Right atrium auricular region (tissue), 2 donors: Measurements from ENCODE around the gene MOGAT1. TPM values are rescaled to one million over a fixed set of nuclear protein-coding genes. Genes with fewer than 3 reads are reported as not detected.
"Not testable (repeated sequence)": the region's sequence is repeated elsewhere in the genome, so short reads cannot be mapped to it uniquely, and the experiment has no call there.

Experiments
- DNase-seq: peaks from one replicate; pipeline ENCODE4 v3.0.0-alpha.2; 2019; ENCODE audit warnings: low spot score
- H3K27ac ChIP-seq, 2 donors: fragments of 200-600 bp; sonication (generic); 1 replicate in 1 of 2; 2 replicates in 1 of 2; pipeline ENCODE4 v1.5.1; 2016 to 2019
- H3K27me3 ChIP-seq, 2 donors: fragments of 200-600 bp; sonication (generic); one replicate each; pipeline versions ENCODE4 v1.5.1 to v1.6.0; 2017 to 2019
- H3K36me3 ChIP-seq: fragments of 200-600 bp; sonication (generic); one replicate; pipeline ENCODE4 v1.5.1; 2016
- H3K4me1 ChIP-seq, 2 donors: fragments of 200-600 bp; sonication (generic); one replicate each; pipeline versions ENCODE4 v1.5.1 to v1.6.0; 2017 to 2019
- H3K4me3 ChIP-seq, 2 donors: fragments of 200-600 bp; sonication (generic); 1 replicate in 1 of 2; 2 replicates in 1 of 2; pipeline ENCODE4 v1.5.1; 2017 to 2019; ENCODE audit warnings: mild to moderate bottlenecking in 1 of 2, moderate library complexity in 1 of 2
- H3K9me3 ChIP-seq, 2 donors: fragments of 200-600 bp; sonication (generic); one replicate each; pipeline ENCODE4 v1.5.1; 2019
- total RNA-seq, 2 donors: library from RNA; depleted of rRNA; stranded (reverse); fragments of >200 nt; gene quantifications; one replicate each; pipeline ENCODE4 v1.1.0, GENCODE V29; 2016
- TF ChIP-seq, protein P1 (sequence below), 2 donors: fragments of 200-600 bp; sonication (generic); IDR thresholded peaks; one replicate each; pipeline ENCODE4 v1.5.1; 2019; ENCODE audit warnings: antibody characterized with exemption in 2 of 2

Gene MOGAT1
- total RNA-seq, 2 donors from 2014 or later: not detected

DNA sequence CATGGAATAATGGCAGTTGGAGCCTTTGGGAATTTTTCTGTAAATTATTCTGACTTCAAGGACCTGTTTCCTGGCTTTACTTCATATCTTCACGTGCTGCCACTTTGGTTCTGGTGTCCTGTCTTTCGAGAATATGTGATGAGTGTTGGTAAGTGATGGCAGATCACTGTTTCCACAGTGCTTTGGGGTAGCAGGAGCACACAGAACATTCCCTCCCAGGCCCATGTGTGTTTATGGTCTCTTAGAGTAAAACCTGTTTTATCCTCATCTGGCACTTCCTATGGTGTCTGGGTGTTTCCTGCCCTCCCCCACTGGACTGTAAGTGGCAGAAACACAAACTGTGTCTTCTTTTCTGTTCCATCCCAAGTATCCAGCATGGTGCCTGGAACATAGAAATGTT, 17.9 kb downstream of the MOGAT1 start:
- DNase-seq: no peak
- Histone ChIP-seq H3K27ac (no peak overlapping the region), H3K4me1 (no peaks in the 10 kb centered on the region), H3K27me3 (no peaks in the 10 kb centered on the region), H3K36me3 (no peaks in the 10 kb centered on the region), H3K4me3 (no peak overlapping the region), H3K9me3 (no peaks in the 10 kb centered on the region)
- TF ChIP-seq, protein P1, sequence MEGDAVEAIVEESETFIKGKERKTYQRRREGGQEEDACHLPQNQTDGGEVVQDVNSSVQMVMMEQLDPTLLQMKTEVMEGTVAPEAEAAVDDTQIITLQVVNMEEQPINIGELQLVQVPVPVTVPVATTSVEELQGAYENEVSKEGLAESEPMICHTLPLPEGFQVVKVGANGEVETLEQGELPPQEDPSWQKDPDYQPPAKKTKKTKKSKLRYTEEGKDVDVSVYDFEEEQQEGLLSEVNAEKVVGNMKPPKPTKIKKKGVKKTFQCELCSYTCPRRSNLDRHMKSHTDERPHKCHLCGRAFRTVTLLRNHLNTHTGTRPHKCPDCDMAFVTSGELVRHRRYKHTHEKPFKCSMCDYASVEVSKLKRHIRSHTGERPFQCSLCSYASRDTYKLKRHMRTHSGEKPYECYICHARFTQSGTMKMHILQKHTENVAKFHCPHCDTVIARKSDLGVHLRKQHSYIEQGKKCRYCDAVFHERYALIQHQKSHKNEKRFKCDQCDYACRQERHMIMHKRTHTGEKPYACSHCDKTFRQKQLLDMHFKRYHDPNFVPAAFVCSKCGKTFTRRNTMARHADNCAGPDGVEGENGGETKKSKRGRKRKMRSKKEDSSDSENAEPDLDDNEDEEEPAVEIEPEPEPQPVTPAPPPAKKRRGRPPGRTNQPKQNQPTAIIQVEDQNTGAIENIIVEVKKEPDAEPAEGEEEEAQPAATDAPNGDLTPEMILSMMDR (IDR thresholded peaks at IDR 0.05): no peak

DNA sequence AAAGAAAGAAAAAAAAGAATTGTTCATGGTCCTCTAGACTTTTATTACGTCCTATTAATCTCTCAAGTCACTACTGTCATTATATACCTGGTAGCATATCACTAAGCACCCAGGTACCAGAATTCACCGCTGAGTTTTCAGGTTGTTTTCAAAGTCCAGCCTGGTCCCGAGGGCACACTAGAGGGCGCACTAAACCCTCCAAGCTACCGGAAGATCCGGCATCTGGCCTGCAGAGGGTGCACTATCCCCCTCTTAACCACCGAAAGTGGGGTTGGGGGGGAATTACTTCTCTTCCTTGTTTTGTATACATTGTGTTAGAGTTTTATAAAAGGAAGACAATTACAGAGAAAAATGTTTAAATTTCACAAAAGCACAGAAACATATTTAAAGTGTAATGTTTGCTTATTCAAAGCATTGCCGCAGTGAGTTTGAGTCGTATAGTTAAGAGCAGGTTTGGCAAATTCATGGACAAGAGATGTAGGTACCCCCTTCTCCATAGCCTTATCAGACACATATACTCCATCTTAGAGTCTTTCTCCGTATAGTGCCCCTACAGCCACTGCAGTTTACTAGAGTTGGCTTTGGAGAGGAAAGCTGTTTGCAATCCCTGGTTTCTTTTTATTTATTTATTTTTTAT, 19.2 kb downstream of the MOGAT1 start:
- H3K27me3 ChIP-seq: no peaks in the 10 kb centered on the region
- no peaks in the 10 kb centered on the region for H3K36me3 ChIP-seq
- no peaks in the 10 kb centered on the region for H3K4me1 ChIP-seq
- no peak for DNase-seq
- TF ChIP-seq, protein P1 (IDR thresholded peaks at IDR 0.05): peak; percentile 93 to 94
- H3K9me3 ChIP-seq: no peaks in the 10 kb centered on the region
- no peak overlapping the region for H3K27ac ChIP-seq
- H3K4me3 ChIP-seq: no peak overlapping the region

- H3K4me3 ChIP-seq, DNase-seq, H3K36me3 ChIP-seq, H3K27ac ChIP-seq, H3K4me1 ChIP-seq, H3K27me3 ChIP-seq, H3K9me3 ChIP-seq: not testable (repeated sequence)
Measured at GRCh38 chr2:222693413-222693812, 22.0 kb downstream of the MOGAT1 start.

DNA sequence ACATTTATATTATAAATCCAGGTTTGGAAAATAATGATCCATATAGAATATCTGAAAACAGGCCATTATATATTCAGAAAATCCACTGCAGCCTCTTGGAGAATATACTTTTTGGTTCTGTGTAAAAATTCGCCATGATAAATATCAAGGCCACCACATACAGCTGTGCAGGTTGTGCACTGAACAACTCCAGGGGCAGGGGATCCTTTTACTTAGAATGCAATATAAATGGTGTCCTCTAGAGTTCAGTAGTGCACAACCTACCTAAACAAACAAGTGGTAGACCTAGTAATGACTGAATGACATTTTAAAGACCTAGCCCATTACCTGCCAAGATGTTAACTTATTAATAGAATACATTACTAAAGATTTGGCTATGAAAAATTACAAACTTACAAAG, 22.4 kb downstream of the MOGAT1 start:
- H3K9me3 ChIP-seq: no peaks in the 10 kb centered on the region
- no peaks in the 10 kb centered on the region for H3K4me1 ChIP-seq
- no peak for DNase-seq
- TF ChIP-seq, protein P1 (IDR thresholded peaks at IDR 0.05): no peak
- no peaks in the 10 kb centered on the region for H3K27me3 ChIP-seq
- no peak overlapping the region for H3K4me3 ChIP-seq
- no peak overlapping the region for H3K27ac ChIP-seq
- no peaks in the 10 kb centered on the region for H3K36me3 ChIP-seq

- Histone ChIP-seq H3K9me3 (no peaks in the 10 kb centered on the region), H3K36me3 (no peaks in the 10 kb centered on the region), H3K27ac (no peak overlapping the region), H3K4me1 (no peaks in the 10 kb centered on the region), H3K27me3 (no peaks in the 10 kb centered on the region), H3K4me3 (no peak overlapping the region)
- DNase-seq: no peak
- TF ChIP-seq, protein P1 (IDR thresholded peaks at IDR 0.05): no peak
Measured at GRCh38 chr2:222698276-222698675, 26.8 kb downstream of the MOGAT1 start.

DNA sequence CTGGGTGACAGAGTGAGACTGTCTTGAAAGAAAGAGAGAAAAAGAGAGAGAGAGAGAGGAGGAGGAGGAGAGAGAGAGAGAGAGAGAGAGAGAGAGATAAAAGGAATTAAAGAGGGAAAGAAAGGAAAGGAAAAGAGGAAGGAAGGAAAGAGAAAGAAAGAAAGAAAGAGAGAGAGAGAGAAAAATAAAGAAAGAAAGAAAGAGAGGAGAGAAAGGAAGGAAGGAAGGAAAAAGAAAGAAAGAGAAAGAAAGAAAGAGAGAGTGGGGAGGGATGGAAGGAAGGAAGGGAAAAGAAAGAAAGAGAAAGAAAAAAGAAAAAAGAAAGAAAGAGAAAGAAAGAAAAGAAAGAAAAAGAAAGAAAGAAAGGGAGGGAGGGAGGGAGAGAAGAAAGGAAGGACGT, 29.8 kb downstream of the MOGAT1 start:
- Histone ChIP-seq H3K9me3 (no peaks in the 10 kb centered on the region), H3K36me3 (no peaks in the 10 kb centered on the region), H3K4me1 (no peaks in the 10 kb centered on the region), H3K4me3 (no peak overlapping the region), H3K27me3 (no peaks in the 10 kb centered on the region), H3K27ac (no peak overlapping the region)
- no peak for DNase-seq
- TF ChIP-seq, protein P1 (IDR thresholded peaks at IDR 0.05): no peak
